GM19395 (cell line): ENCODE data around the gene CHRM4.

ENCODE experiments used
- ATAC-seq: cut with Tn5 transposase; IDR thresholded peaks from one replicate; pipeline ENCODE4 v1.9.1; 2021; ENCODE audit warnings: mild to moderate bottlenecking, moderate library complexity; ENCODE audit not compliant: unreplicated experiment

CHRM4 gene

DNA sequence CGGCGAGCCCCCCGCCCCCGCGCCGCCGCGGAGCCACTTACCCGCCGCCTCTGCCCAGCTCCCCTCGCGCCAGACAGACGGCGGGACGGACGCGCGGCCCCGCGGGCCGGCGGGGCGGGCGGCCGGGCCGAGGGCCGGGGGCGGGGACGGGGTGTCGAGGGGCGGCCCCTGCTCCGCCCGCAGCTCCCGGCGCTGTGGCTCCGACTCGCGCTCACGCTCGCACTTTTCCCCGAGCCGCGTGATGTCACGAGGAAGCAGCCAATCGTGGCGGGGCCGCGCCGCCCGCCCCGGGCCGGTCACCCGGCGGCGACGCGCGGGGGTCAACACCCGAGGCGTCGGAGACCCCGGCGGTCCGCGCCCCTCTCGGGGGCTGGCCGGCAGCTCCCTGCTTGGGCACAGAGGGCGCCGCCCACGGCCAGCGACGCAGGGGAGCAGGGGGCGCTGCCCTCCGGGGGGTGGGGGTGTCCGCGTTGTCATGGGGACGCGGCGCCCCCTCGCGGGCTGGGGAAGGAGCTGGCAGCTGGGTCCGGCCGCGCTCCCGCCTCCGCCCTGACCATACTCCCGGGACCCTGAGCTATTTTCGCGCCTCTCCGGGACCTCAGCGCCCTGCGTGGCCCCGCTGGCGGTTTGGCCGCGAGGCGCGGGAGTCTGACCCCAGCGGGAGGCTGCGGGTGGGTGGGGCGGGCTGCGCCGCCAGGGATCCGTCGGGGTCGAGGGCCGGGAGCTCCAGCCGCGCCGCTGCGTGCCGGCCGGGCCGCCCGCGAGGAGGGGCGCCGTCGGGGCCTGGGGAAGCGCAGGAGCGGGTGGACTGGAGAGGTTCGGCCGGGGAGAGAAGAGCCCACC lies at the start of gene CHRM4:
Gene CHRM4 (minus strand): TSS at position 199 of the 843 bp plus-strand sequence. CDS start 5,219 bp downstream, outside the sequence.
- ATAC-seq = no peak

DNA sequence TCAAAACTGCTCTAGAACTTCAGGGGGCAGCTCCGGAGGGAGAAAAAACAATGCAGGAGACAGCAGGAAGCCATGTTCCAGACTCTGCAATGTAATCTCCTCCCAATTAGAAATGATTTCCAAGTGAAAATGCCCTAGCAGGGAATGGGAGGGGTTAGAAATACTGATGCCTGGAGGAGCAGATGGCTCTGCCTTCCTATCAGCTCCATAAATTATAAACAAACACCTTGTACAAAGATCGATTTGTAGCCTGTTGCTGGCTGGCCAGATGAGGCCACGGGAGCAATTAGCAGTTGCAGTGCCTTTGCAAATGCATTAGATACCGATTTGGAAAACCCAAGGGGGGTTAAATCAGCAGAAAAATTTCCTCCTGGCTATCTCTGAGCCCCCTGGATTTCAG lies 46.6 kb upstream of the CHRM4 start:
- ATAC-seq = no peak

DNA sequence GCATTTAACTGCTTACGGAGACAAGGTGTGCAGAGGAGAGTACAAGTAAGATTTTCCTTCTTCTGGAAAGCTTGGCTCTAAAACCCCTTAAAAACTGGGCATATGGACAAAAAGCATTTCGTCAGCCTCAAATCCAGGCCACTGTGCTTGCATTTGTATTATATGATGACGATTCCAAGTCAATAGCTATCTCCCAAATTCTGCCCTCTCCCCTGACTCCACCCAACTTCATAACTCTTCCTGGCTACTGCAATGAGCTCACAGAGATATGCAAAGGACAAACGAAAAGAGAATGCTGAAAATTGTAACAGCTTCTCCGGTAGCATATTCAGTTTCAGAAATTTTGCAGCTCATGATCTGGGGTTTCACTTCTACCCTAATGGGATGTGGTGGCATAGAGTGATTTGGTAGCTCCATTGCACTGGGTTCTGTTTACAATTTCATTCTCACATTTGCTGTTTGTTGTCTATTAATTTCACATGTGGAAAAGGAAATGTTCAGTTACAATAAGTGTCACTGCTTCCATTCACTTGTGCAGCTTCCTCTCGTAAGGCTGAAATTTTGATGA lies 45.6 kb upstream of the CHRM4 start:
- no peak for ATAC-seq

DNA sequence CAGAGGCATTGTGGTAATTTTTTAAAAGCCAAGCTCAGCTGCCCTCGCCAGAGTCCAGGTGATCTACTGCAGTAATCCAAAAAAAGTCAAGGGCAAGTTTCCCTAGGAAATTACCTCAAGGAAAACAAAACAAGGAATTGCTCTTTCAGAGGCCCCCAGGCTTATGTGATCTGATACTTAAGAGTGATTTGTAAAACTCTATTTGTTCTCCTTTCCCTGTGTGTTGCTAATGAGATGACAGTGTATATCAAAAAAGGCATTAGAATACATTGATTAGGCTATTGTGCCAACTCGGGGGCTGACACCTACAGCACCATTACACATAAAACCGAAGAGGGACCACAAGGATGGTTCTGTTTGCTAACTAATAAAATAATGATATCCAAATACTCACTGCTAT lies 44.5 kb upstream of the CHRM4 start:
- ATAC-seq = no peak

DNA sequence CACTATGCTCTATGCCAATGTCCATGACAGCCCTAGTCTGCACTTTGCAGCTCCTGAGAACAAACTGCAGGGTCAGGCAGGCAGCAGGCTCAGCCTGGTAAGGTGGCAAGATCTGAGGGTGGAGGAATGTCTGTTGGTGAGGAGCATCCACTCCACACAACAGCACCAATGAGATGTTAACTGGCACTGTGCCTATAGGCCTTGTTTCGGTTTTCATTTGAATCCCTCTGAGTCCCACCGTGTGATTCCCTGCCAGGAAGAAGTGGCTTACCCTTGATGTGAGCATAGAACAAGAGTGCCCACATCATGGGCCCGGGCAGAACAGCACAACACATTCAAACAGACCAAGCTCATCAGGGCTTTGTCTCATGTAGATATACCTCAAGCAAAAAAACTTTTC lies 44.1 kb upstream of the CHRM4 start:
- ATAC-seq = no peak

DNA sequence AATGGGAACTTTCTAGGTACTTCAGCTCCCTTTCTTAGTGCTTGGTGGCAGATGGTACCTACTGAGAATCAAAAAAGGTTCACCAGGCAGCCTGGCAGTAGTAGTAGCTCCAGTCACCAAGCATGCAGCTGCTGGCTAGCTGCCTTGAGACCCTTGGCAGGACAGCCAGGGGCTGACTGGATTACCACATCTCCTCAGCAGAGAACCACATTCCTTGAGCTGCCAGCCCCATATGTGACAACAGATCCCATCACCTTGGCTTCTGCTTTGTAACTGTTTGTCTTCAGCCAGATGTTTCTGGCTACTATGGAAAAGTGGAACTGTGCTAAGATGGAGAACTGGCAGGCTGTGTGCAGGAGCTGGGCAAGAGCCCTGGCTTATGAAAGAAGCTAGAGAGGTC lies 39.6 kb upstream of the CHRM4 start:
- ATAC-seq = no peak

DNA sequence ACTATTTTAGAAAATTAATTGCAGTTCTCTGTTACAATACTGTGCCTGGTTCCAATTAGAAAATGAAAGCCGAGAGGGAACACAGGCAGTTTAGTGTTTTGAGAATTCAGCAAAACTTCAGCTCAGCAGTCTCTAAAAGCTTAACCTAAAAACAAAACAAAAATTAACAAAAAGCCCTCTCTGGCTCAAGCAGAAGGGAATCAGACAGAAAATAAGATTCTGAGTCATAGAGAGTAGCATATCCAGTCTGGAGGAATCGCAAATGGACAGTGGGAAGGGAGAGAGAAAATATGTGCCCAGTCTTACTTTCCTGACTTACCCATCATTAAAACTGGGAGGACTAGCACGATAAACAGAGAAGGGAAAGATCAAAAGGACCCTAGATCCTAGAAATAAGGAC lies 38.1 kb upstream of the CHRM4 start:
- no peak for ATAC-seq

DNA sequence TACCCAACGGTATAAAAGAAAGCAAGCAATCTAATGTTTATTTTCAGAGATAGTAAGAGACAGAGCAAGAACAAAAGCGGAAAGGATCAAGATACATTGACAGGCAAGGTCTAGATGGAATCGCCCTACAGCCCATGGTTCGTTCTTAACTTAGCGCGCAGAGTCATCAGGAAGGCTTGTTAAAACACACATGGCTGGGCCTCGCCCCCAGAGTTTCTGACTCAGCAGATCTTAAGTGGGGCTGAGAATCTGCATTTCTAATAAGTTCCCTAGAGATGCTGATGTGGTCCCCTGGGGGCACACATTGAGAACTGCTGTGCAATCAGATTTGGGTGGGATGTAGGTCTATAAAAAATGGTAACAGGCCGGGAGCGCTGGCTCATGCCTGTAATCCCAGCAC lies 35.8 kb upstream of the CHRM4 start:
- no peak for ATAC-seq

DNA sequence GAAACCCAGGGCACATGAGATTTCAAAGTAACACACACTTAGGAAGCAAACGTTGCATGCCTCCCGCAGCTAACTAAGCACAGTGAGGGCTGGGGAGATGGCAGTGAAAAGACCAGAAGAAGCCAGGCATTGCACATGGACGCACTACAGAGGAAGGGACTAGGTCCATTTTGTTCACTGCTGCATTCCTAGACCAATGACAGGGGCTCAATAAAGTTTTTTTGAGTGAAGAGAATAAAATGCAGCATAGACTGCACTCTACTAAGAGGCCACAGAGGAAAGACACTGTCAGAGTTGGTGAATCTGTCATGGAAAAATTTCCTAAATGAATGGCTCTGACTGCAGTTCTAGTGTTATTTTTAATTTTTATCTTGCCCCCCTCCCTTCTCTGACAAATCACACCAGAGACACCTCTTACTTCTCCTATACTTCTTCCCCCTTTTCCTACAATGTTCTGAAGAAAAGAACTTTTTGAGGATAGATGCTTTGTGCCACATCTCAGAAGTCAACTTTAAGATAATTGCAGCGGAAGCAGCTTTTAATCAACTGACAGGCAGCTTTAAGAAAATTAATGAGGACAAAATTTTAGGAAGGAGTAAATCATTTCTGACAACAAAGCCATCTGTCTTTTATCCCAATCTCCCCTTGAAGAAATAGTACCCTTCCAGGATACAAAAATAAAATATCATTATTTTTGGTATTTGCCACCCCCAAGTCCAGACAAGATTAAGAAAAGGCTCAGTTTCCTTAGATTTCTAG lies 34.8 kb upstream of the CHRM4 start:
- ATAC-seq = no peak

DNA sequence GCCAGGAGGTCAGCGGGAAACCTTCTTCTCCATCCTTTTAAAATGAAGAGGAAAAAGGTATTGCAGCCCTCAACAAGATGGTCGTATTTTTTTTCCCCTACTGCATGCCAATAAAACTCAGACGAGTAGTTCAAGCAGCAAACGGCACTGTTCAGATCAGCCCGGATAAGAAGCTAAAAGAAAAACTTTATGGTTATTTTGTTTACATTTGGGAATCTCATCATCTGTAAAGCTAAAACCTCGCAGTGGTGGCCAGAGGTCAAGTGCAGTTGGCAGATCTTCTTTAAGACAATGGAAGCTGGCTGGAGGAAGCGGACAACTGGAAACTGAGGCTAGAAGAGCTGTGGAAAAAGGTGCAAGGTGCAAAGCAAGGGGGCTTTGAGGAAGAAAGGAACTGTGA lies 31.0 kb upstream of the CHRM4 start:
- ATAC-seq = no peak

DNA sequence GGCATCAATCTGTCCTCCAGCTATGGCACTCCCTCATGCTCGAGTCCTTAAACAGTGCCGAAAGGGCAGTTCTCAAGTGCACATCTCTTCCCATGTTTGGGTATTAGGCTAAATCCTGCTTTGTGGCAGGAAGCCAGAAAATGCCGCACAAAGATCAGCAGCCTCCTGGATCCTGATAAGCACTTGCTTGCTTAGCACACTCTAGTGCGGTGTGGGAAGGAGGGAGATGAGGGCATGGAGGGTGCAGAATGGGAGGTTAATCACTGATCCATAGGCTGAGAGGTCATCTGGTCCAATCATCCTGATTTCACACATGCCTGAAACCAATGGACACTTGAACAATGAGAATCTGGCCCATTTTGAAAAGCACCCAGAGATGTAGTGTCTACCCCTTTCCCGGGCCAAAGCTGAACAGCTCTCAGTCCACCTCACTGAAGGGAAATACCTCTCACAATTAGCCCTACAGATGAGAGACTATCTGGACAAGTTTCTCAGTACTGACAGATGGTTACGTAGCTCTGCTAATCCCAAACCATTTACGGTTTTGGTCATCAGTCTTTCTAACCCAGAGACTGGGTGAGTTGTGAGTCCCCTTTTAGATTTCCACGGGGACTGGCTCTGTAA lies 29.8 kb upstream of the CHRM4 start:
- ATAC-seq = no peak

DNA sequence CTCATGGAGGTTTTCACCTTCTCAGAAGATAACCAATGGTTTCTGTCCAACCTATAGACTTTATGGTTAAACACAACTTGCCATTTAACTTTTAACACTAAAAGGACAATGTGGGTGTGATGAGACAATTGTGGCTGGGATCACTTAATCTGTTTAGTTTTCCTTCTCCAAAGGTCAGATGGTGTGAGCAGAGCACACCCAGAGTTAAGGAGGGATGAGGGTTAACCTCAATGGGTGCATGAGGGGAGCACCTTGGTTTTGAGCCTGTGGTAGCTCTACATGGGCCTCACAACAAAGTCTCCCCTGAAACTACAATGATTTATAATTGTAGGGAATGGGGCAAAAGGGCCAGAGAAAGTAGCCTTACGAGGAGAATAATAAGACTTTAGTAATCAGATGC lies 28.9 kb upstream of the CHRM4 start:
- no peak for ATAC-seq

DNA sequence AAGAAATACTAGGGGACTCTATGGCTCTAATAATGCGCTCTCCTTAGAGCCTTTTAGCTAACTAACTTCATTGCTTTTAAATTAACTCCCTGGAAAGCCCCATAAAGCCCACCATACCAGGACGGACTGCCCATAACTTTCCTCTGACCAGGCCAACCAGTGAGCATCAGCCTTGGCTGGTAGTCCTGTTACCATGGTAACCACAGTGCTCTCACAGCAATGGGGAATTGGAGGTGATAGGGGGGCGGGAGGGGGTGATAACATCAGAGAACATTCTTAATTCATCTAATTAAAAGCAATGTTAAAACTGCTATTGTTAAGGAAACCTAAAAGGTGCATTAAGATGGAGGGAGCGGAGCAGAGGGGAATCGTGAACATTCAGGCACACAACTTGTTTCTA lies 27.2 kb upstream of the CHRM4 start:
- no peak for ATAC-seq

DNA sequence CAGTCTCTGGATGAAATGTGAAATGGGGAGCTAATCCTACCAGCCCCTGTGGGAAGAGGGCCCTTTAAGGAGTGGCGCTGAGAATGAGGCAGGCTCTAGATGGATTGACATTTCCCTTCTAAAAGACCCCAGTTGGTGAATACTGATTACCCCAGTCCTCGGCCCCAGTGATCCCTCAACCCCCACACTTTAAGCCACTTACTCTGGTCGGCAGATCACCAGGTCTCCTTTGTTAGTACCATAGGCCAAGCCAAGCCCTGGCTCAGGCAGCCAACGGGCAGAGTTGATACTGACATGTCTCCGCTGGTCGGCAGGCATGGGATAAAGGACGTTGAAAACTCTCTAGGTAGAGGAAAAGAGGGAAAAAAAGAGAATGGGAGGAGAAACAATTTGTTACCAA lies 26.1 kb upstream of the CHRM4 start:
- ATAC-seq = no peak

DNA sequence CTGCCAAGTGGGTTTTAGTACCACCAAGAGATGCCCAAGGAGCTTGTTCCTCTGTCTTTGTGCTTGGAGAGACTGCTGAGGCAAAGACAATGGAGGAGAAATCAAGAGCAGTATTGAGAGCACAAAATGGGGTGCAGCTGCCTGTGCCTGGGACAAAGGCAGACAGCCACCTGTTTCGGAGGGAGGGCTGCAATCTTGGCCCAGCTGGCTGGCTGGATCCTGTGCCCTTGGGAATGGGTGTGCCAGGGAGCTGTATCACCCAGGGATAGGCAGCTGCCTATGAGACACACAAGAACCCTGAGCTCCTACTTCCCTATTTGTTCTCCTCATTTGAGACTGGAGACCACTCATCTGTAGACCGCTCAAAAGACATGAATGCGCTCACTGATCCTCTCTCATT lies 23.3 kb upstream of the CHRM4 start:
- no peak for ATAC-seq

DNA sequence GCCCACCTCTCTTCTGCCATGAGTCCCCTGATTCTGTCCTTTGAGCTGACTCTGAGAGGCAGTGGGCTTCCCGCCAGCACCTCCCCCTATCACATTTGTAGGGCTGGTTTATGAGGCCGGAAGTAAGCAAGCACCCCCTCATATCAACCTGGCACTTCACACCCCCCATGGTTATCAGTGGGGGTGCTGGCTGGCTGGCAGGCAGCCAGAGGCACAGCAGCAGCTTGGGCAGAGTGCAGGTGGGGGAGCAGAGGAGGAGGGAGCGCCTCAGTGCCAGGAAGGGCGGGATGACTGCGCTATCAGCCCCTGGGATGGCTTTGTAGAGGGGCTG lies 22.9 kb upstream of the CHRM4 start:
- ATAC-seq = no peak

DNA sequence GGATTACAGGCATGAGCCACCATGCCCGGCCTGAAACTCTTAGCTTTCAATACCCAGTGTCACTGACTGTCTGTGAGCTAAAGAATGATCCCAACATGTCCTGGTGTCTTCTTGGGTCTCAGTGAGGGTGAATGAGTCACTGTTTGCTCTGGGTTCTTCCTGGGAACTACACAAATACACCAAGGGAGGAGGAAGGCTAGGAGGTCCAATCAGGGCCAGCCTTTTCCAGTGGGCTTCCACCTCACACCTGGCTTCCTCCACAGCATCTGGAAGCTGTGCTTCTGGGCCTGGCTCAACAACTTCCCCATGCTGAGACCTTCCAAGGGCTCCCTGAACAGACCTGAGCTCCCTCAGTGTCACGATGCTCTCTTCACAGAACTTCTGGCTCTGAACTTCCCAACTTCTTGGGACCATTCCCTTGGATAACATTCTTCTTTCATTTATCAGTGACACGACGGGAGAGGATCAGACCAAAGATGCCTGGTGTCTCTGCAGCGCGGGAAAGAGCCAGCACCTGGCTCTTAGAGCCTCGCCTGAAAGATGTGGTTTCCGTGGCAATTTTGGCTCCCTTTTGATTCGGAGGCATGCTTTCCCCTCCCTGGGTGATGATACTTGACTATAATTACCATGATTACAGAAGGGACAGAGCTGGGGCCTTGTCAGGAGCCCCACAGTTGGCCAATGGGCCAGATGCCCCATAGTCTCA lies 22.3 kb upstream of the CHRM4 start:
- no peak for ATAC-seq

DNA sequence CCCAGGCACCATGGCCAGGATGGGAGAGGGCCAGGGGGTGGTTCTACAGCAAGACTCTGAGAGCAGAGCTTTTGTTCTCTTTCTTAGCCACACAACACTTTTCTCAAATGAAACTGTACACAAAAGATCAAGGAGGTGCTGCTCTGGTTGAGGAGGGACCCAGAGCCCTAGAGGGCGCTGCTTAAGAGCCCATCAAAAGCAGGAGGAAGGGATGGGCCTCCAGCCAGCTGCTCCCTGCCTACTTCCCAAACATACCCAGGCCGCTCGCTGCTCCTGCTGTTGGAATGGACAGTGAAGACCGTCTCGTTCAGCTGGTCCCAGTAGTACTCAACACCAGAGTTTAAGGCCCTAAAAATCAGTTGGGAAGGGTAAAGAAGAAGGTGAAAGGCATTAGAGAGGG lies 18.4 kb upstream of the CHRM4 start:
- no peak for ATAC-seq

DNA sequence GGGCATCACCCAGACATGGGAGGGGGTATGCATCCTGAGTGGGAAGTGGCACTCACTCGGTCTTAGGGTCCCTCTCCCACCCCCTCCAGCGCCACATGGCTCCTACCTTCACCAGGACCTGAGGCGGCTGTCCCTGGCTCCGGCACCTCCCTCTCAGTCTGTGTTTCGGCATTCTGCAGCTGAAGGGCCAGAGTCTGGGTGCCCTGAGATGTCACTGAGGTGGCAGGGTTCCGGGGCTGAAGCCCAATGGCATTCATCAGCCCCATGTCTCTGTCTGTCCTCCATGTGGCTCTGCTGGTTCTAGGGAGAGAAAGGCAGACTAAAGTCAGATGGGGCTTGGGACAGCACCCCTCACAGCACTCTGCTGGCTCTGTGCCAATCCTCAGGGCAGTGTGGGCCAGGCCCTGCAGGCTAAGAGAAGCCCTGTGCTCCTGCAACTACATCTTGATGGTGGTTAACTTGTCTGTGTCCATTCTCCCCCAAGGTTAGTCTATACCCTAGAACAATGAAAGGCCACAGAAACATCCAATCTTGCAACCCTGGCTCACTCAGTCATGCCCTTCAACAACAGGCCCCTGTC lies 16.9 kb upstream of the CHRM4 start:
- ATAC-seq = no peak

DNA sequence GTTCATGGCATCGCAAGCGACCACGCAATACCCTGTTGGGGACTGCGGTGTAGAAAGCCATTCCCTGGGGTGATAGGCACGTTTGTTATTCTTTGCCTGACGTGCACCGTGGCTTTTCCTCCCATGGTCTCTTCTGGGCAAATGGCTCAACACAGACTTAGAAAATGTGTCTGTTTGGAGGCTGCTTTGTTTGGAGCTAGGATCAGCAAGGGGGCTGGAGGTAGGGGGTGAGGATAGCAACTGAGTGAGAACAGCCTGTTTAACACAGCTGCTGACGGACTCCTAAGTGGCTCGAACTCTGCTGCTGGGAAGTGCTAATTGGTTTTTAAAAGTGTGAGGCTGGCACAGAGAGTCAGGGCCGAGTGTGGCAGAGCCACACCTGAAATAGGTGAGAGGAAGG lies 16.1 kb upstream of the CHRM4 start:
- ATAC-seq = no peak
